H9 (cell line): ENCODE data around the gene CFAP91. TPM values are rescaled to one million over a fixed set of nuclear protein-coding genes. Genes with fewer than 3 reads are reported as not detected.

Source experiments
- DNase-seq: peaks from one replicate; pipeline ENCODE4 v3.0.0-alpha.2; 2017
- H2AFZ ChIP-seq: one replicate; pipeline ENCODE4 v1.6.1; 2013; ENCODE audit warnings: mild to moderate bottlenecking, low read length, control low read depth, moderate library complexity
- H2AK5ac ChIP-seq: 2 replicates; pipeline ENCODE4 v1.6.1; 2013; ENCODE audit warnings: low read length, control low read depth, mixed read lengths; ENCODE audit not compliant: insufficient read length
- H2BK120ac ChIP-seq: one replicate; pipeline ENCODE4 v1.6.1; 2013; ENCODE audit warnings: low read depth, mild to moderate bottlenecking, low read length, control low read depth, inconsistent platforms; ENCODE audit not compliant: poor library complexity, severe bottlenecking
- H2BK12ac ChIP-seq: 2 replicates; pipeline ENCODE4 v1.6.1; 2013; ENCODE audit warnings: low read length, control low read depth, mixed read lengths, low read depth; ENCODE audit not compliant: insufficient read length
- H2BK15ac ChIP-seq: 2 replicates; pipeline ENCODE4 v1.6.1; 2013; ENCODE audit warnings: low read depth, low read length, control low read depth
- H2BK20ac ChIP-seq: one replicate; pipeline ENCODE4 v1.6.1; 2013; ENCODE audit warnings: low read depth, mild to moderate bottlenecking, low read length, control low read depth, inconsistent platforms; ENCODE audit not compliant: poor library complexity, severe bottlenecking
- H2BK5ac ChIP-seq: 2 replicates; pipeline ENCODE4 v1.6.1; 2013; ENCODE audit warnings: low read length, control low read depth, mixed read lengths; ENCODE audit not compliant: insufficient read length
- H3K14ac ChIP-seq: 2 replicates; pipeline ENCODE4 v1.6.1; 2013; ENCODE audit warnings: low read length, control low read depth; ENCODE audit not compliant: insufficient read depth
- H3K18ac ChIP-seq: 2 replicates; pipeline ENCODE4 v1.6.1; 2013; ENCODE audit warnings: low read depth, mild to moderate bottlenecking, mixed read lengths, low read length, control low read depth; ENCODE audit not compliant: insufficient read length
- H3K23ac ChIP-seq: 2 replicates; pipeline ENCODE4 v1.6.1; 2013; ENCODE audit warnings: low read length, control low read depth, mixed read lengths, low read depth; ENCODE audit not compliant: insufficient read length
- H3K23me2 ChIP-seq: 2 replicates; pipeline ENCODE4 v1.6.1; 2013; ENCODE audit warnings: low read depth, mild to moderate bottlenecking, mixed read lengths, low read length, control low read depth; ENCODE audit not compliant: insufficient read length, poor library complexity, severe bottlenecking
- H3K27ac ChIP-seq: 2 replicates; pipeline ENCODE4 v1.5.1; 2013; ENCODE audit warnings: low read length, control low read depth, mixed read lengths, low read depth; ENCODE audit not compliant: insufficient read length
- H3K27me3 ChIP-seq: 2 replicates; pipeline ENCODE4 v1.6.1; 2013; ENCODE audit warnings: low read length, control low read depth, inconsistent platforms; ENCODE audit not compliant: insufficient read depth
- H3K4ac ChIP-seq: 2 replicates; pipeline ENCODE4 v1.6.1; 2013; ENCODE audit warnings: low read depth, mild to moderate bottlenecking, control low read depth, inconsistent platforms, low read length, moderate library complexity
- H3K4me1 ChIP-seq: 2 replicates; pipeline ENCODE4 v1.6.1; 2013; ENCODE audit warnings: low read length, control low read depth, inconsistent platforms; ENCODE audit not compliant: insufficient read depth
- H3K4me2 ChIP-seq: 2 replicates; pipeline ENCODE4 v1.6.1; 2013; ENCODE audit warnings: low read length, control low read depth, mixed read lengths; ENCODE audit not compliant: insufficient read length, insufficient read depth
- H3K56ac ChIP-seq: 2 replicates; pipeline ENCODE4 v1.6.1; 2013; ENCODE audit warnings: low read depth, mild to moderate bottlenecking, mixed read lengths, low read length, control low read depth; ENCODE audit not compliant: insufficient read length
- H3K79me1 ChIP-seq: 2 replicates; pipeline ENCODE4 v1.6.1; 2013; ENCODE audit warnings: low read depth, mild to moderate bottlenecking, moderate library complexity, low read length, control low read depth, inconsistent platforms; ENCODE audit not compliant: insufficient read depth, poor library complexity, severe bottlenecking
- H3K79me2 ChIP-seq: 2 replicates; pipeline ENCODE4 v1.6.1; 2013; ENCODE audit warnings: low read length, control low read depth, inconsistent platforms; ENCODE audit not compliant: insufficient read depth
- H3K9ac ChIP-seq: 2 replicates; pipeline ENCODE4 v1.6.1; 2013; ENCODE audit warnings: low read length, control low read depth, mixed read lengths; ENCODE audit not compliant: insufficient read length; ENCODE audit errors: extremely low read depth
- H3K9me3 ChIP-seq: one replicate; pipeline ENCODE4 v1.6.1; 2013; ENCODE audit warnings: low read depth, low read length, inconsistent platforms; ENCODE audit not compliant: control insufficient read depth
- H3T11ph ChIP-seq: one replicate; pipeline ENCODE4 v1.6.1; 2013; ENCODE audit warnings: mild to moderate bottlenecking, low read length, control low read depth, inconsistent platforms
- H4K20me1 ChIP-seq: one replicate; pipeline ENCODE4 v1.6.1; 2013; ENCODE audit not compliant: control insufficient read depth, insufficient read length, insufficient read depth
- H4K5ac ChIP-seq: 2 replicates; pipeline ENCODE4 v1.6.1; 2013; ENCODE audit warnings: low read depth, mild to moderate bottlenecking, mixed read lengths, low read length, control low read depth; ENCODE audit not compliant: insufficient read length
- H4K8ac ChIP-seq: replicated peaks from 2 replicates; pipeline ENCODE4 v1.6.1; 2013; ENCODE audit warnings: low read length, control low read depth, mixed read lengths, low read depth; ENCODE audit not compliant: insufficient read length
- H4K91ac ChIP-seq: 2 replicates; pipeline ENCODE4 v1.6.1; 2013; ENCODE audit warnings: low read depth, mild to moderate bottlenecking, moderate library complexity, mixed read lengths, low read length, control low read depth; ENCODE audit not compliant: insufficient read length
- H3K27ac Mint-ChIP-seq, 3 experiments: 2 replicates in 2 of 3; 3 replicates in 1 of 3; pipeline ENCODE4 v1.8.0; 2020 to 2021; ENCODE audit warnings: mixed read lengths in 3 of 3, mild to moderate bottlenecking in 1 of 3, moderate library complexity in 1 of 3
- H3K27me3 Mint-ChIP-seq: 2 replicates; pipeline ENCODE4 v1.8.0; 2021; ENCODE audit warnings: low read depth, mild to moderate bottlenecking, moderate library complexity, mixed read lengths
- H3K36me3 Mint-ChIP-seq, 3 experiments: 2 replicates in 2 of 3; 3 replicates in 1 of 3; pipeline ENCODE4 v1.8.0; 2020 to 2021; ENCODE audit warnings: low read depth in 3 of 3, mixed read lengths in 3 of 3; ENCODE audit not compliant: insufficient read depth in 1 of 3
- H3K4me1 Mint-ChIP-seq, 2 experiments: 2 replicates each; pipeline ENCODE4 v1.8.0; 2020; ENCODE audit warnings: mixed read lengths in 2 of 2
- H3K4me3 Mint-ChIP-seq, 2 experiments: 2 replicates in 1 of 2; 3 replicates in 1 of 2; pipeline ENCODE4 v1.8.0; 2020 to 2021; ENCODE audit warnings: mild to moderate bottlenecking in 2 of 2, mixed read lengths in 2 of 2, moderate library complexity in 1 of 2
- H3K9me3 Mint-ChIP-seq, 2 experiments: 2 replicates in 1 of 2; 3 replicates in 1 of 2; pipeline ENCODE4 v1.8.0; 2020; ENCODE audit warnings: mild to moderate bottlenecking in 2 of 2, mixed read lengths in 2 of 2, moderate library complexity in 1 of 2
- CTCF ChIP-seq: fragments of 200-600 bp; sonication (generic); conservative IDR thresholded peaks from 3 replicates; pipeline ENCODE4 v1.8.0; 2021; ENCODE audit warnings: antibody characterized with exemption, mild to moderate bottlenecking
- WGBS: extraction: QIAGEN DNeasy Blood & Tissue Kit; methylation state at CpG from one replicate; pipeline ENCODE4 v1.1.7; 2013; ENCODE audit warnings: missing lambda C conversion rate, low lambda C conversion rate, mixed read lengths; ENCODE audit not compliant: insufficient read length; ENCODE audit errors: extremely low coverage; 5-methylcytosine and 5-hydroxymethylcytosine counted together
- total RNA-seq: library from RNA; stranded (reverse); gene quantifications from 2 replicates; pipeline ENCODE4 v1.2.1, GENCODE V29; 2021

Gene CFAP91
- total RNA-seq, 1 experiment from 2014 or later: 2.3 TPM

GRCh38 chr3:119675188-119675874 is 27.5 kb upstream of the CFAP91 start:
- H3K79me2 ChIP-seq: peaks cover 5% of the 10 kb centered on the region; the same call in 1 of the 2 replicates
- no peak overlapping the region for H3K18ac ChIP-seq
- no peak overlapping the region for H2BK20ac ChIP-seq
- H3T11ph ChIP-seq: no peak overlapping the region
- H2AFZ ChIP-seq: no peak overlapping the region
- no peaks in the 10 kb centered on the region for H3K9me3 ChIP-seq
- no peaks in the 10 kb centered on the region for H3K23me2 ChIP-seq
- H3K4me3 Mint-ChIP-seq: peak overlapping the region; percentile 86 to 96; a peak in 4 of 5 replicates
- H3K14ac ChIP-seq: no peak overlapping the region
- peaks cover 11 to 44% (median 42%) of the 10 kb centered on the region in 3 experiments for H3K36me3 Mint-ChIP-seq
- no peak overlapping the region for H4K91ac ChIP-seq
- no peak overlapping the region for H4K5ac ChIP-seq
- H2BK15ac ChIP-seq: no peak overlapping the region
- H4K20me1 ChIP-seq: no peaks in the 10 kb centered on the region
- H3K27me3 Mint-ChIP-seq: no peaks in the 10 kb centered on the region
- H3K4me1 ChIP-seq: no peaks in the 10 kb centered on the region
- H3K27ac Mint-ChIP-seq: no peak overlapping the region
- no CpG with 5 or more reads among the region's 5 CpGs for WGBS
- no peak overlapping the region for H2AK5ac ChIP-seq
- H2BK12ac ChIP-seq: no peak overlapping the region
- H3K27ac ChIP-seq: no peak overlapping the region
- no peak overlapping the region for H4K8ac ChIP-seq
- no peaks in the 10 kb centered on the region for H3K27me3 ChIP-seq
- peak overlapping the region; percentile 97 for H3K4me2 ChIP-seq
- H3K9me3 Mint-ChIP-seq: no peaks in the 10 kb centered on the region
- no peaks in the 10 kb centered on the region for H3K79me1 ChIP-seq
- no peak for DNase-seq
- no peak overlapping the region for H3K23ac ChIP-seq
- no peak overlapping the region for H3K56ac ChIP-seq
- no peak overlapping the region for H3K9ac ChIP-seq
- no peak for TF ChIP-seq CTCF
- no peak overlapping the region for H2BK5ac ChIP-seq
- H3K4me1 Mint-ChIP-seq: peaks cover 19 to 24% of the 10 kb centered on the region in 2 experiments
- H2BK120ac ChIP-seq: no peak overlapping the region
- H3K4ac ChIP-seq: no peak overlapping the region
